ENCODE results near the gene SEC16A.

SEC16A gene

GRCh38 chr9:136511670-136512592 is 29.1 kb upstream of the SEC16A start:
- FAIRE-seq (no peak), DNase-seq (ENCODE audit: insufficient read length, low spot score) (no peak)
- TF ChIP-seq SPI1 (IDR thresholded peaks at IDR 0.05; ENCODE audit: low read depth, low read length) (no peak), TAF1 (IDR thresholded peaks at IDR 0.05; ENCODE audit: low read depth, low read length) (no peak), POU2F2 (IDR thresholded peaks at IDR 0.05; ENCODE audit: low read depth, low read length) (no peak), POLR2A (IDR thresholded peaks at IDR 0.05; ENCODE audit: low read depth, low read length) (no peak), POLR2AphosphoS5 (IDR thresholded peaks at IDR 0.05; ENCODE audit: low read depth, low read length) (no peak), PAX5 (IDR thresholded peaks at IDR 0.05; ENCODE audit: insufficient read depth, low read length, severe bottlenecking) (no peak)

GRCh38 chr9:136511144-136511669 is 28.4 kb upstream of the SEC16A start:
- no peak for FAIRE-seq
- TF ChIP-seq POU2F2 (IDR thresholded peaks at IDR 0.05; ENCODE audit: low read depth, low read length): no peak
- TF ChIP-seq SPI1 (IDR thresholded peaks at IDR 0.05; ENCODE audit: low read depth, low read length): no peak
- no peak for TF ChIP-seq PAX5 (IDR thresholded peaks at IDR 0.05; ENCODE audit: insufficient read depth, low read length, severe bottlenecking)
- no peak for TF ChIP-seq POLR2AphosphoS5 (IDR thresholded peaks at IDR 0.05; ENCODE audit: low read depth, low read length)
- no peak for TF ChIP-seq TAF1 (IDR thresholded peaks at IDR 0.05; ENCODE audit: low read depth, low read length)
- TF ChIP-seq POLR2A (IDR thresholded peaks at IDR 0.05; ENCODE audit: low read depth, low read length): no peak

GRCh38 chr9:136510561-136510960 is 27.7 kb upstream of the SEC16A start:
- no peak for FAIRE-seq

More at GRCh38 chr9:136511144-136511669, 28.4 kb upstream of the SEC16A start:
- no peak for DNase-seq (ENCODE audit: insufficient read length, low spot score)

DNA sequence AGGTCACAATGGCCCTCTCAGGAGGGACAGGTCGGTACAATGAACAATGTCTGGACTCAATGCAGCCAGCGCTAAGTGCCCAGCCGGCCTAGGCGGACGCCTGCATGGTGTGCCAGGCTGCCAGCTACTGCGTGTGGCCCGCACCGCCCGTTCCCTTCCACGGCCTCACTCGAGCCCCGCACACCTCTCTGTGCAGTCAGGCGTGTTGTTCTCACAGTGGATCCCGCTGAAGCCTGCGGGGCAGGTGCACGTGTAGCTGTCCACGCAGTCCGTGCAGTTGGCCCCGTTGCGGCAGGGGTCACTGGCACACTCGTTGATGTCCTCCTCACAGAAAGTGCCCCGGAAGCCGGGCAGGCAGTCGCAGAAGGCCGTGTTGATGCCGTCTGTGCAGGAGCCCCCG is 26.7 kb upstream of the SEC16A start:
- DNase-seq (ENCODE audit: insufficient read length, low spot score) (no peak), FAIRE-seq (no peak)
- no peak for TF ChIP-seq PAX5 (IDR thresholded peaks at IDR 0.05; ENCODE audit: insufficient read depth, low read length, severe bottlenecking)
- no peak for TF ChIP-seq SPI1 (IDR thresholded peaks at IDR 0.05; ENCODE audit: low read depth, low read length)
- no peak for TF ChIP-seq POLR2A (IDR thresholded peaks at IDR 0.05; ENCODE audit: low read depth, low read length)
- TF ChIP-seq TAF1 (IDR thresholded peaks at IDR 0.05; ENCODE audit: low read depth, low read length): no peak
- no peak for TF ChIP-seq POLR2AphosphoS5 (IDR thresholded peaks at IDR 0.05; ENCODE audit: low read depth, low read length)
- no peak for TF ChIP-seq POU2F2 (IDR thresholded peaks at IDR 0.05; ENCODE audit: low read depth, low read length)

More at GRCh38 chr9:136510561-136510960, 27.7 kb upstream of the SEC16A start:
- TF ChIP-seq TAF1 (IDR thresholded peaks at IDR 0.05; ENCODE audit: low read depth, low read length) (no peak), PAX5 (IDR thresholded peaks at IDR 0.05; ENCODE audit: insufficient read depth, low read length, severe bottlenecking) (no peak), POLR2AphosphoS5 (IDR thresholded peaks at IDR 0.05; ENCODE audit: low read depth, low read length) (no peak), SPI1 (IDR thresholded peaks at IDR 0.05; ENCODE audit: low read depth, low read length) (no peak), POU2F2 (IDR thresholded peaks at IDR 0.05; ENCODE audit: low read depth, low read length) (no peak), POLR2A (IDR thresholded peaks at IDR 0.05; ENCODE audit: low read depth, low read length) (no peak)
- no peak for DNase-seq (ENCODE audit: insufficient read length, low spot score)

GRCh38 chr9:136508729-136509500 is 26.1 kb upstream of the SEC16A start:
- FAIRE-seq: no peak
- no peak for DNase-seq (ENCODE audit: insufficient read length, low spot score)
- TF ChIP-seq PAX5 (IDR thresholded peaks at IDR 0.05; ENCODE audit: insufficient read depth, low read length, severe bottlenecking) (no peak), POLR2A (IDR thresholded peaks at IDR 0.05; ENCODE audit: low read depth, low read length) (no peak), TAF1 (IDR thresholded peaks at IDR 0.05; ENCODE audit: low read depth, low read length) (no peak), SPI1 (IDR thresholded peaks at IDR 0.05; ENCODE audit: low read depth, low read length) (no peak), POLR2AphosphoS5 (IDR thresholded peaks at IDR 0.05; ENCODE audit: low read depth, low read length) (no peak), POU2F2 (IDR thresholded peaks at IDR 0.05; ENCODE audit: low read depth, low read length) (no peak)

DNA sequence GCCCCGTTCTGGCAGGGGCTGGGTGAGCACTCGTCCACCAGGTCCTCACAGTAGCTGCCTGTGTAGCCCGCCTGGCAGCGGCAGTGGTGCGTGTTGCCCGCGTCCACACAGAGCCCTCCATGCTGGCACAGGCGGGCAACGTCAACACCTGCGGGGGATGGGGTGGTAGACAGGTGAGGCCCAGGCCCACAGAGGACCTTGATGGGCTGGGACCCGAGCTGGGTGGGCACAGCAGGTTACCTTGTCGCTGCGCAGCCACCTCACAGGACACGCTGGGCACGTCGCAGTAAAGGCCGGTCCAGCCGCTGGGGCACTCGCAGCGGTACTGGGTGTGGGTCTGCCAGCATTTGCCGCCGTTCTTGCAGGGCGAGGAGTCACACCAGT is 25.1 kb upstream of the SEC16A start:
- FAIRE-seq (no peak), DNase-seq (ENCODE audit: insufficient read length, low spot score) (no peak)
- no peak for TF ChIP-seq POLR2A (IDR thresholded peaks at IDR 0.05; ENCODE audit: low read depth, low read length)

GRCh38 chr9:136507221-136507991 is 24.6 kb upstream of the SEC16A start:
- no peak for FAIRE-seq
- no peak for DNase-seq (ENCODE audit: insufficient read length, low spot score)
- no peak for TF ChIP-seq TAF1 (IDR thresholded peaks at IDR 0.05; ENCODE audit: low read depth, low read length)

DNA sequence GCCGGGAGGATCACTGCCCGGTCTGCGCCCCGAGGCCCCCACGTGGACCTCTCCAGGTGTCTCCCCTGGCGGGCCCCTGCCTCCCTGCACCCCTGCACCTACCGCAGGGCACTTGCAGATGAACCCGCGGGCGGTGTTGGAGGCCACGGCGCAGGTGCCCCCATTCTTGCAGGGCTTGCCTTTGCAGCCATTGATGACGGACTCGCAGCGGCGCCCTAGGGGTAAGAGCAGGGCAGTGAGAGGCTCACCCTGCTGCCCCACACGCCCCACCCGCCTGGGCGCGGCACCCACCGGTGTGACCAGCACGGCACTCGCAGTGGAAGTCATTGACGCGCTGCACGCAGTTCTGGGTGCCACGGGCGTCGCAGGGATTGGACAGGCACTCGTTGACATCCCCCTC is 23.6 kb upstream of the SEC16A start:
- TF ChIP-seq SPI1 (IDR thresholded peaks at IDR 0.05; ENCODE audit: low read depth, low read length) (no peak), PAX5 (IDR thresholded peaks at IDR 0.05; ENCODE audit: insufficient read depth, low read length, severe bottlenecking) (no peak), POLR2A (IDR thresholded peaks at IDR 0.05; ENCODE audit: low read depth, low read length) (no peak), POLR2AphosphoS5 (IDR thresholded peaks at IDR 0.05; ENCODE audit: low read depth, low read length) (no peak), POU2F2 (IDR thresholded peaks at IDR 0.05; ENCODE audit: low read depth, low read length) (no peak), TAF1 (IDR thresholded peaks at IDR 0.05; ENCODE audit: low read depth, low read length) (no peak)
- FAIRE-seq (no peak), DNase-seq (ENCODE audit: insufficient read length, low spot score) (no peak)
